IPS-15b (cell line): ENCODE results near the gene PLEKHG4B.

Experiments
- H3K27me3 ChIP-seq: one replicate; pipeline ENCODE4 v1.6.1; 2013; ENCODE audit warnings: low read length; ENCODE audit not compliant: control insufficient read depth, insufficient read depth
- H3K36me3 ChIP-seq: one replicate; pipeline ENCODE4 v1.6.1; 2013; ENCODE audit warnings: low read length; ENCODE audit not compliant: control insufficient read depth, insufficient read depth
- H3K4me1 ChIP-seq: one replicate; pipeline ENCODE4 v1.6.1; 2013; ENCODE audit warnings: mild to moderate bottlenecking, low read length; ENCODE audit not compliant: control insufficient read depth, insufficient read depth
- H3K4me3 ChIP-seq: one replicate; pipeline ENCODE4 v1.5.1; 2013; ENCODE audit warnings: low read depth, low read length
- H3K9ac ChIP-seq: one replicate; pipeline ENCODE4 v1.6.1; 2013; ENCODE audit warnings: low read depth, mild to moderate bottlenecking, low read length
- H3K9me3 ChIP-seq: one replicate; pipeline ENCODE4 v1.6.1; 2013; ENCODE audit warnings: mild to moderate bottlenecking, low read length; ENCODE audit not compliant: control insufficient read depth, insufficient read depth

The PLEKHG4B gene

GRCh38 chr5:155651-156410 is 63.9 kb downstream of the PLEKHG4B start:
- Histone ChIP-seq H3K4me1 (no peaks in the 10 kb centered on the region), H3K9ac (no peak overlapping the region), H3K36me3 (peaks cover 45% of the 10 kb centered on the region), H3K4me3 (no peak overlapping the region), H3K27me3 (no peaks in the 10 kb centered on the region), H3K9me3 (no peaks in the 10 kb centered on the region)

- Histone ChIP-seq H3K4me3 (no peak overlapping the region), H3K27me3 (no peaks in the 10 kb centered on the region), H3K4me1 (no peaks in the 10 kb centered on the region), H3K9me3 (no peaks in the 10 kb centered on the region), H3K36me3 (peaks cover 45% of the 10 kb centered on the region), H3K9ac (no peak overlapping the region)
These were observed 64.6 kb downstream of the PLEKHG4B start for GRCh38 chr5:156411-157072.

GRCh38 chr5:157126-157715 is 65.3 kb downstream of the PLEKHG4B start:
- Histone ChIP-seq H3K36me3 (peaks cover 51% of the 10 kb centered on the region), H3K4me1 (no peaks in the 10 kb centered on the region), H3K9ac (no peak overlapping the region)

GRCh38 chr5:157801-158200 is 65.8 kb downstream of the PLEKHG4B start:
- Histone ChIP-seq H3K4me1 (no peaks in the 10 kb centered on the region), H3K36me3 (peaks cover 53% of the 10 kb centered on the region), H3K9ac (no peak overlapping the region), H3K27me3 (no peaks in the 10 kb centered on the region), H3K4me3 (no peak overlapping the region), H3K9me3 (no peaks in the 10 kb centered on the region)

More at GRCh38 chr5:157126-157715, 65.3 kb downstream of the PLEKHG4B start:
- Histone ChIP-seq H3K4me3 (no peak overlapping the region), H3K27me3 (no peaks in the 10 kb centered on the region), H3K9me3 (no peaks in the 10 kb centered on the region)

GRCh38 chr5:158807-159447 is 67.0 kb downstream of the PLEKHG4B start:
- no peaks in the 10 kb centered on the region for H3K4me1 ChIP-seq
- no peaks in the 10 kb centered on the region for H3K27me3 ChIP-seq
- H3K36me3 ChIP-seq, result peaks cover 56% of the 10 kb centered on the region
- no peak overlapping the region for H3K4me3 ChIP-seq
- no peaks in the 10 kb centered on the region for H3K9me3 ChIP-seq
- no peak overlapping the region for H3K9ac ChIP-seq

- no peaks in the 10 kb centered on the region for H3K27me3 ChIP-seq
- no peaks in the 10 kb centered on the region for H3K9me3 ChIP-seq
- no peak overlapping the region for H3K4me3 ChIP-seq
- H3K9ac ChIP-seq, result no peak overlapping the region
- peaks cover 52% of the 10 kb centered on the region for H3K36me3 ChIP-seq
- H3K4me1 ChIP-seq, result no peaks in the 10 kb centered on the region
These were observed 67.6 kb downstream of the PLEKHG4B start for GRCh38 chr5:159448-160172.

- Histone ChIP-seq H3K4me3 (no peak overlapping the region), H3K27me3 (no peaks in the 10 kb centered on the region), H3K36me3 (peaks cover 47% of the 10 kb centered on the region), H3K9ac (no peak overlapping the region), H3K9me3 (no peaks in the 10 kb centered on the region), H3K4me1 (no peaks in the 10 kb centered on the region)
These were observed 68.2 kb downstream of the PLEKHG4B start for GRCh38 chr5:160173-160510.

- H3K9me3 ChIP-seq, result no peaks in the 10 kb centered on the region
- no peak overlapping the region for H3K4me3 ChIP-seq
- H3K9ac ChIP-seq, result no peak overlapping the region
- no peaks in the 10 kb centered on the region for H3K27me3 ChIP-seq
- peaks cover 39% of the 10 kb centered on the region for H3K36me3 ChIP-seq
- no peaks in the 10 kb centered on the region for H3K4me1 ChIP-seq
These were observed 69.2 kb downstream of the PLEKHG4B start for GRCh38 chr5:160921-161802.

GRCh38 chr5:161803-162110 is 69.8 kb downstream of the PLEKHG4B start:
- Histone ChIP-seq H3K4me3 (no peak overlapping the region), H3K9me3 (no peaks in the 10 kb centered on the region), H3K27me3 (no peaks in the 10 kb centered on the region), H3K4me1 (no peaks in the 10 kb centered on the region), H3K36me3 (peaks cover 33% of the 10 kb centered on the region), H3K9ac (no peak overlapping the region)

- Histone ChIP-seq H3K36me3 (peaks cover 29% of the 10 kb centered on the region), H3K27me3 (no peaks in the 10 kb centered on the region), H3K9ac (no peak overlapping the region), H3K4me1 (no peaks in the 10 kb centered on the region), H3K4me3 (no peak overlapping the region), H3K9me3 (no peaks in the 10 kb centered on the region)
These were observed 70.2 kb downstream of the PLEKHG4B start for GRCh38 chr5:162190-162564.
